ENCODE measurements around the gene TMEM255A. TPM values are rescaled to one million over a fixed set of nuclear protein-coding genes. Genes with fewer than 3 reads are reported as not detected.

Gene TMEM255A
- total RNA-seq, 1 experiment from 2014 or later: 3.8 TPM

DNA sequence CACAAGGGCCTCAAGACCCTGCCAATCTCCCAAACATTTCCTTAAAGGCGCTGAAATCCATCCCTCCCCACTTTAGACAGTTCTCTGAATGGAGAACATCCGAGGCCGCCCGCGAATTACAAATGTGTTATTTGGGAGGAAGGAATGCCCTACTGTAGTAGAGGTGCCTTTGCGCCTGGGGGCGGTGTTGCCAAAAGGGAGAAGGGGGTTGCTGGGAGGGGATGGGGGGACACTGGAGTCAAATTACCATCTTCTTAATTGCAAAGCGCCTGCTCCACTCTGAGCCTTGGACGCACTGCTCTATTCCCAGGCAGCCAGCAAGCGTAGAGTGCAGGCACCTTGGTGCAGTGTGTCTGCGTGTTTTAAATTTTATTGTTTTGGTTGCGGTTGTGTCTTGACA, 2.7 kb downstream of the TMEM255A start:
- Histone ChIP-seq H3K9me3 (no peaks in the 10 kb centered on the region), H3K27me3 (replicated peaks; ENCODE audit: control insufficient read depth, insufficient read depth, low read length) (no peaks in the 10 kb centered on the region), H3K36me3 (ENCODE audit: control insufficient read depth, insufficient read depth, low read length) (no peaks in the 10 kb centered on the region), H3K4me3 (ENCODE audit: low read depth, low read length) (no peak overlapping the region), H3K4me1 (no peaks in the 10 kb centered on the region)
- Mint-ChIP-seq H3K27ac (ENCODE audit: unreplicated experiment) (no peak overlapping the region), H3K4me1 (ENCODE audit: low read depth, unreplicated experiment) (no peaks in the 10 kb centered on the region), H3K4me3 (ENCODE audit: unreplicated experiment) (no peak overlapping the region), H3K9me3 (ENCODE audit: unreplicated experiment) (no peaks in the 10 kb centered on the region), H3K27me3 (ENCODE audit: insufficient read depth, unreplicated experiment) (no peaks in the 10 kb centered on the region), H3K36me3 (ENCODE audit: insufficient read depth, unreplicated experiment) (no peaks in the 10 kb centered on the region)
- no peak for DNase-seq
- no TSS peak for BruUV-seq (replicated peaks)
- no peak for TF ChIP-seq CTCF (IDR thresholded peaks at IDR 0.05; ENCODE audit: insufficient read depth in 1 of 2, low read depth in 1 of 2, low read length in 1 of 2, severe bottlenecking in 1 of 2, unreplicated experiment in 1 of 2)
- intact Hi-C loops (cut with micrococcal nuclease; ENCODE audit: unreplicated experiment): no loop called here
- POLR2A ChIA-PET: no interaction called here
- CTCF ChIA-PET: no interaction called here

DNA sequence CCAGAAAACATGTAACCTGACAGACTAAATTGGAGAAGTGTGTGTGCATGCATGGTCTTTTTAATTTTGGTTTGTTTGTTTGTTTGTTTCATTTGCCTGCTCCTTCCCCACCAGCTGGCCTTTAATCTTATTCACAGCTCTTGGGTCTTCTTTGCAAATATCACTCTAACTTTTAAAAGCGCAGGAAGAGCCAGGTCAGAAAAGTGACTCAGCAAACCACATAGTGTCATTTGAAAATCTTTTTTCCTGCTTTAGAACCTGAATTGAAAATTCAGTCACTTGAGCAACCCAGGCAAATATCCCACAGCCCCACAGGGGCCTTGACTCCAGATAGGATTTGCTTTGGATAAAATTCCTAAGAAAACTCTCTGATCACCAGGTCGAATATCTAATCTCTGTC, 4.6 kb downstream of the TMEM255A start:
- Histone ChIP-seq H3K9me3 (no peaks in the 10 kb centered on the region), H3K36me3 (ENCODE audit: control insufficient read depth, insufficient read depth, low read length) (no peaks in the 10 kb centered on the region), H3K4me1 (no peaks in the 10 kb centered on the region), H3K4me3 (ENCODE audit: low read depth, low read length) (no peak overlapping the region), H3K27me3 (replicated peaks; ENCODE audit: control insufficient read depth, insufficient read depth, low read length) (no peaks in the 10 kb centered on the region)
- H3K4me1 Mint-ChIP-seq (ENCODE audit: low read depth, unreplicated experiment): no peaks in the 10 kb centered on the region
- DNase-seq: no peak
- no peak for TF ChIP-seq CTCF (IDR thresholded peaks at IDR 0.05; ENCODE audit: insufficient read depth in 1 of 2, low read depth in 1 of 2, low read length in 1 of 2, severe bottlenecking in 1 of 2, unreplicated experiment in 1 of 2)
- H3K36me3 Mint-ChIP-seq (ENCODE audit: insufficient read depth, unreplicated experiment): no peaks in the 10 kb centered on the region
- H3K4me3 Mint-ChIP-seq (ENCODE audit: unreplicated experiment): no peak overlapping the region
- no peaks in the 10 kb centered on the region for H3K27me3 Mint-ChIP-seq (ENCODE audit: insufficient read depth, unreplicated experiment)
- no peaks in the 10 kb centered on the region for H3K9me3 Mint-ChIP-seq (ENCODE audit: unreplicated experiment)
- POLR2A ChIA-PET: no interaction called here
- H3K27ac Mint-ChIP-seq (ENCODE audit: unreplicated experiment): no peak overlapping the region
- BruUV-seq (replicated peaks): no TSS peak
- intact Hi-C loops (cut with micrococcal nuclease; ENCODE audit: unreplicated experiment): no loop called here
- CTCF ChIA-PET: no interaction called here

DNA sequence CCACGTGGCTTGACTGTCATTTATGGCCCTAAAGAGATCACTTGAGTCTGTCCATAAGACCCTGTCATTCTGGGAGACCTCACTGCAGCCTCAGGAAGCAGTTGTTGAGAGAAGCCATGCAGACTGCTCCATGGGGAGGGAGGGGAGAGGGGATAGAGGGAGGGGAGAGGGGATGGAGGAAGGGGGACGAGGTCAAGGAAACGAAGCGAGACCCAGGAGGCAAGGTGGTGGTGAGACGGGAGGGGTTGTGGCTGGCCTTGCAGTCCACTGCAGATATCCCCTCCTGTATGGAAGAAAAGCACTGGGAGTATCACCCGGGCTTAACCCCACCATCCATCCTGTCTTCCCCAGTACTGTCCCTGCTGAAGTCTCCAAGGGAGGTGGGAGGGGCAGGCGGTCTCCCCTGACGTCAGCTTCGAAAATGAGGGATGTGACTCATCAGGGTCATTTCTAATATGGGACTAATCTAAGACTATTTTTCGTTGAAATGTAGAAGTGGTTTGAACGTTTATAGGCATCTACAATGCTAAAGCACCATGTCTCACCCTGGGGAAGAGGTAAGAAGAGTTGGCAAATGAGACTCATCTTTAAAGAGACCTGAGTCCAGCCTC, 5.6 kb downstream of the TMEM255A start:
- ChIA-PET POLR2A (no interaction called here), CTCF (no interaction called here)
- no peak overlapping the region for H3K4me3 Mint-ChIP-seq (ENCODE audit: unreplicated experiment)
- Histone ChIP-seq H3K4me3 (ENCODE audit: low read depth, low read length) (no peak overlapping the region), H3K27me3 (replicated peaks; ENCODE audit: control insufficient read depth, insufficient read depth, low read length) (no peaks in the 10 kb centered on the region), H3K36me3 (ENCODE audit: control insufficient read depth, insufficient read depth, low read length) (no peaks in the 10 kb centered on the region), H3K4me1 (no peaks in the 10 kb centered on the region), H3K9me3 (no peaks in the 10 kb centered on the region)
- H3K9me3 Mint-ChIP-seq (ENCODE audit: unreplicated experiment): no peaks in the 10 kb centered on the region
- no peaks in the 10 kb centered on the region for H3K4me1 Mint-ChIP-seq (ENCODE audit: low read depth, unreplicated experiment)
- no peaks in the 10 kb centered on the region for H3K27me3 Mint-ChIP-seq (ENCODE audit: insufficient read depth, unreplicated experiment)
- DNase-seq: no peak
- BruUV-seq (replicated peaks): no TSS peak
- H3K36me3 Mint-ChIP-seq (ENCODE audit: insufficient read depth, unreplicated experiment): no peaks in the 10 kb centered on the region
- intact Hi-C loops (cut with micrococcal nuclease; ENCODE audit: unreplicated experiment): no loop called here
- no peak for TF ChIP-seq CTCF (IDR thresholded peaks at IDR 0.05; ENCODE audit: insufficient read depth in 1 of 2, low read depth in 1 of 2, low read length in 1 of 2, severe bottlenecking in 1 of 2, unreplicated experiment in 1 of 2)
- no peak overlapping the region for H3K27ac Mint-ChIP-seq (ENCODE audit: unreplicated experiment)
